Astrocyte of the spinal cord (primary cell): ENCODE measurements around the gene TRIM47.

Experiments
- DNase-seq: peaks from one replicate; pipeline ENCODE4 v3.0.0; 2011; ENCODE audit warnings: low read depth, low spot score
- H3K4me3 ChIP-seq: 2 replicates; pipeline ENCODE4 v1.5.1; 2011; ENCODE audit warnings: low read depth, mild to moderate bottlenecking, low read length, moderate library complexity
- in situ Hi-C: cut with HindIII; loops from 2 replicates; pipeline ENCODE4 v1.10.0; 2017; ENCODE audit warnings: low sequenced_read_pairs
- TF ChIP-seq, protein P1 (sequence below): IDR thresholded peaks from 2 replicates; pipeline ENCODE4 v1.5.1; 2012; ENCODE audit warnings: low read depth, mild to moderate bottlenecking, low read length, inconsistent platforms

The TRIM47 gene

DNA sequence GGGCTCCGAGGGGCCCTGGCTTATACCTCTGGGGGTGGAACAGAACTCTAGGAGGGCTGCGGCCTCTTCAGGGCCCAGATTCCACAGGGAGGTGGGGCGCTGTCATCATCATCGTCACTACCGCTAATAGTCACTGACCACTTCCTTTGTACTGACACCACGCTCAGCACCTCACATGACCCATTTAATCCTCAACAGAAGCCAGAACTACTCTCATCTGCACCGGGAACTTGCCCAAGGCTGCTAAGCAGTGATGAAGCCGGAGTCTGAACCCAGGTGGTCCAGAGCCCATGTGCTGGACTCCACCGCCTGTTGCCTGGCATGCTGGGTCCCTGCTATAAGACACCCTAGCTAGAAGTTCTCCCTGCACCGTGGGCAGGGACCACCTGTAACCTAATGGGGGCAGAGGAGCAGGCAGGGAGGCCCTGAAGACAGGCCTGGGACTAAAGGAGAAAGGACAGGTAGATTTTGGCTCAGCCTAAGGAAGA, 46.2 kb downstream of the TRIM47 start:
- TF ChIP-seq, protein P1, sequence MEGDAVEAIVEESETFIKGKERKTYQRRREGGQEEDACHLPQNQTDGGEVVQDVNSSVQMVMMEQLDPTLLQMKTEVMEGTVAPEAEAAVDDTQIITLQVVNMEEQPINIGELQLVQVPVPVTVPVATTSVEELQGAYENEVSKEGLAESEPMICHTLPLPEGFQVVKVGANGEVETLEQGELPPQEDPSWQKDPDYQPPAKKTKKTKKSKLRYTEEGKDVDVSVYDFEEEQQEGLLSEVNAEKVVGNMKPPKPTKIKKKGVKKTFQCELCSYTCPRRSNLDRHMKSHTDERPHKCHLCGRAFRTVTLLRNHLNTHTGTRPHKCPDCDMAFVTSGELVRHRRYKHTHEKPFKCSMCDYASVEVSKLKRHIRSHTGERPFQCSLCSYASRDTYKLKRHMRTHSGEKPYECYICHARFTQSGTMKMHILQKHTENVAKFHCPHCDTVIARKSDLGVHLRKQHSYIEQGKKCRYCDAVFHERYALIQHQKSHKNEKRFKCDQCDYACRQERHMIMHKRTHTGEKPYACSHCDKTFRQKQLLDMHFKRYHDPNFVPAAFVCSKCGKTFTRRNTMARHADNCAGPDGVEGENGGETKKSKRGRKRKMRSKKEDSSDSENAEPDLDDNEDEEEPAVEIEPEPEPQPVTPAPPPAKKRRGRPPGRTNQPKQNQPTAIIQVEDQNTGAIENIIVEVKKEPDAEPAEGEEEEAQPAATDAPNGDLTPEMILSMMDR: no peak
- no peak overlapping the region for H3K4me3 ChIP-seq
- in situ Hi-C loops: no loop called here
- peak; percentile 73 for DNase-seq

DNA sequence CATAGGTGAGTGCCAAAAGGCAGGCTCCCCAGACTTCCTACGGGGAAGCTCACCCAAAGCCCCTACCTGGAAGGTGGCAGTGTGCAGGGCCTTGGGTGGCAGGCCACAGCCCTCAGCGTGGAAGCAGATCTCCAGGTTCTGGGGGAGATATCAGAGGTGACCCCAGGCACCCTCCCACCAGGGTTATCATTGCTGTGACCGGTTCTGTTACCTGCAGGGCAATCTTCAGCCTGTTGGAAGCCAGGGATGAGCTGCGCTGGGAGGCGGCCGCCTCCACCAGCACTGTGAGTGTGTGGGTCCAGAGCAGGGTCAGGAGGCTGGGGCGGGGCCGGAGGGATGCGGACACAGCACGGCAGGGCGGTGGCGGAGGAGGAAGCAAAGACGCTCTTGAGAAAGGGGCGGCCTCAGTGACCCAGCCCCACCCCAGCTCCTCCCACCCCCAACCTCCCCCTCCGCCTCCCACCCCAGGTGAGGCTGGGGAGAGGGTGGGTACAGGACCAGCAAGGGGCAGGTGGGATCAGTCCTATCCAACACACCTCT, 47.3 kb downstream of the TRIM47 start:
- H3K4me3 ChIP-seq: no peak overlapping the region
- no peak for DNase-seq
- TF ChIP-seq, protein P1: no peak
- in situ Hi-C loops: no loop called here

DNA sequence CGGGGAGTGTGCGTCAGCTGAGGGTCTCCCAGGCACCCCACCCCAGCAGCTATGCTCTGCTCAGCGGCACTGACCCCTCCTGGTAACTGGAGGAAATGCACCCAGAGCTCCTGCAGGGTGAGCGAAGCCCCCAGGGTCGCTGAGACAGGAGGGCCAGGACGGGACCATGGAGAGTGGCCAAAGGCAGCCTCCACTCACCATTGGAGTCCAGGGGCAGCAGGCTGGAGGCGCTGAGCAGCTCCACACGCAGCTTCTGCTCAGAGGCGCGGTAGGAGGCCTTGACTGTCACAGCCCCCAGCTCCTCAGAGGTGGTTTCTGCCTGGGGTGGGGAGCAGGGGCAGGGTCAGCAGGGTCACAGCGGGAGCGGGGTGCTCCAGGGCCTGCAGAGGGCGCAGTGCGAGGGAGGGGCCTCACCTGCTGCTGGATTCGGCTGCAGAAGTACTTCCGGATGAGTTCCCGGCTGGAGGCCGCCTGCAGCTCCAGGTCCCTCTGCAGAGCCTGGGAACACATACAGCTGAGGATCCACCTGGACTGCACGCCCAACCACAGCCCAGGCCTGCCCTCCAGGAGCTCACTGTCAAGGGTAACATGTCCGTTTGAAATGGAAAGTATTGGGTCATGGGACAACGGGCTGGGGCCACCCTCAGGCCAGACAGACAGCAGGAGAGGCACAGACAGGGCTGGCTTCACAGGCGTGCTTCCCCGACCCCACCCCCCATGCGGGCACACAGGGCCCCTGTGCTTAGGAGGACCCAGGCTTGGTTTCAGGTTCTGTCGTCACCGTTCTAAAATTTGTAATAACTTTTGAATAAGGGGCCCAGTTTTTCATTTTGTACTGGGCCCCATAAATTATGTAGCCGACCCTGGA, 48.0 kb downstream of the TRIM47 start:
- in situ Hi-C loops: no loop called here
- TF ChIP-seq, protein P1: peak; percentile 67

DNA sequence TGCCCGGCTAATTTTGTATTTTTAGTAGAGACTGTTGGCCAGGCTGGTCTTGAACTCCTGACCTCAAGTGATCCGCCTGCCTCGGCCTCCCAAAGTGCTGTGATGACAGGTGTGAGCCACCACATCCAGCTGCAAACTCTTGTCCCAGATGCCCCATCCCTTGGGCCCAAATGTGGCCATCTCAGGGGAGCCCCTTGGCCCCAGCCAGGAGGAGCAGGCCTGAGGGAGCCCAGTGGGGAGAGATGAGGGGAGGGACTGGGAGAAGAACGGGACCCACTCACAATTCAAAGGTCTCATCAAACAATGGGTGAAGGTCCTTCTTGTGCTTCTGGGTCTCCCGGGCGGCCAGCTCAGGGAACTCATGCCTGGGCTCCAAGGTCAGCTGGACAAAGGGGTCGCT, 48.6 kb downstream of the TRIM47 start:
- H3K4me3 ChIP-seq: no peak overlapping the region
- DNase-seq: no peak
- TF ChIP-seq, protein P1: no peak
- in situ Hi-C loops: no loop called here

More for the DNA sequence above, 48.0 kb downstream of the TRIM47 start:
- no peak overlapping the region for H3K4me3 ChIP-seq
- DNase-seq: no peak

DNA sequence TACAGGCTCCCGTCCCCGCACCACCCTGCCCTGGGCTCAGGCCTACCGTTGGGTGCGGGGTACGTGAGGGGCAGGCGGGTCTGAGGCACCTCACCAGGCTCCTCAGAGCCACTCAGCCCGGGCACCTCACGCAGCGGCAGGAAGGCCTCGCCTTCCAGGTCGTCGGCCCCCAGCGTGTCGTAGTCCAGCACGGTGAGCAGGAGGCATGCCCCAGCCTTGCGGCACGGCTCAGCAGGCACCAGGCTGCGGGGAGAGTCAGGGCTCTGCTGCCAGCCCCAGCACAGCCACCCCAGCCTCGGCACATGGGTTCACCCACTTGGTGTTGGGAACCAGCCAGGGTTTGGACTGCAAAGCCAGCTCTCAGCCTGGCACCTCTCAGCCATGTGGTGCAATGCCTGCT, 49.6 kb downstream of the TRIM47 start:
- DNase-seq: no peak
- in situ Hi-C loops: no loop called here
- H3K4me3 ChIP-seq: no peak overlapping the region
- TF ChIP-seq, protein P1: no peak

DNA sequence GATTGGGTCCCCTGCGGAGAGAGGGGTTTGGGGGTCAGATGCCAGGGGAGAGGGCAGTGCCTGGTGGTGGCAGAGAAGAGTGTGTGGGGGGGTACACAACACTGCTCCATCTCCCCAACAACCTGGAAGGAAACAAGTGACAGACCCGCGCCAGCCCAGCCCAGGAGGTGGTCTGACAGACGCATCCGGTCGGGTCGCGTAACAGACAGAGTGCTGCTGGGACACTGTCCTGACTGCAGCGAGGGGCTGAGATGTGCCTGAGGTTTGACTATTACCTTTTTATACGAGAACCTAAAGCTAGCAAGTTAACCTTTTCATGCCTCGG, 50.3 kb downstream of the TRIM47 start:
- TF ChIP-seq, protein P1: no peak
- in situ Hi-C loops: no loop called here
- no peak overlapping the region for H3K4me3 ChIP-seq
- DNase-seq: no peak
